Measurements from ENCODE around the gene CHRNA4. TPM values are rescaled to one million over a fixed set of nuclear protein-coding genes. Genes with fewer than 3 reads are reported as not detected.

The CHRNA4 gene
- total and polyA plus RNA-seq, 2 of the 13 experiments (the other 11 are each of a cell fraction or from before 2014, with no cell fraction given): not detected

DNA sequence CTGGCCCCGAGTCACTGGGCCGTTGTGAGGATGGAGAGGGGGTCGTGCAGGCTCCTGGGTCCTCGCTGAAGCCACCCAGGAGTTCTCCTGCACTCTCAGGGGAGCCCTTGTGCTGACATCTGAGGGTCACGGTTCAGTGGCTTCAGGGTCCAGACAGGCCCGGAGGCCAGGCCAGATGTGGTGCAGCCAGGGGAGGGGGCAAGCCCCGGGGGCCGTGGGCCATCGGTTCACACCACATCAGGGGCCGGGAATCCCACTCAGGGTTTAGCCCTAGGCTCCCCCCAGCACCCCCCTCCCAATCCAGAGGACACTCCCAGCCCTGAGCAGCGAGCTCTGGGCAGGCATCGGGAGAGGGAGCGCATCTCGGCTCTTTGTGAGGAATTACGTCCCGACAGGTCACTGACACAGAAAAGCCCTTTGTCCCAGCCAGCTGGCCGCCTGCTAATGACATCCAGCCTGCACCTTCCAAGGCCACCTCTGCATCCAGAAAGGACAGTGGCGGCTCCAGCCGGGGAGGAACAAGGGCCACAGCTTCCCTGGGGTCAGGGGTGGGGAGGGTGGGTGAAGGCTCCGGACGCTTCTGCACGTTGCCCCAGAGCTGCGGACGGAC is 6.4 kb upstream of the CHRNA4 start (continued):
- TF ChIP-seq MEIS1 (CRISPR knock-in tag; IDR thresholded peaks at IDR 0.05; ENCODE audit: borderline replicate concordance): peak; percentile 53; the same call in 1 of the 2 replicates
- TF ChIP-seq, protein P1, sequence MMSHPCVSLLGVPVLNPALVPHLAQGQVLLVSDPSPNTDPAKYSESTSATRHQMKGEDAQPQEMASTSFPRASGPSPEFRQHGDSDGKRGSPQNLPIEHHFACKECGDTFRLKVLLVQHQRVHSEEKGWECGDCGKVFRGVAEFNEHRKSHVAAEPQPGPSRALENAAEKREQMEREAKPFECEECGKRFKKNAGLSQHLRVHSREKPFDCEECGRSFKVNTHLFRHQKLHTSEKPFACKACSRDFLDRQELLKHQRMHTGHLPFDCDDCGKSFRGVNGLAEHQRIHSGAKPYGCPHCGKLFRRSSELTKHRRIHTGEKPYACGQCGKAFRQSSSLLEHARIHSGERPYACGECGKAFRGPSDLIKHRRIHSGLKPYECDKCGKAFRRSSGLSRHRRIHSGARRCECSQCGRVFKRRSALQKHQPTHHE (CRISPR knock-in tag; IDR thresholded peaks at IDR 0.05; ENCODE audit: borderline replicate concordance): peak; percentile 69; the same call in 1 of the 2 replicates
- TF ChIP-seq, protein P2, sequence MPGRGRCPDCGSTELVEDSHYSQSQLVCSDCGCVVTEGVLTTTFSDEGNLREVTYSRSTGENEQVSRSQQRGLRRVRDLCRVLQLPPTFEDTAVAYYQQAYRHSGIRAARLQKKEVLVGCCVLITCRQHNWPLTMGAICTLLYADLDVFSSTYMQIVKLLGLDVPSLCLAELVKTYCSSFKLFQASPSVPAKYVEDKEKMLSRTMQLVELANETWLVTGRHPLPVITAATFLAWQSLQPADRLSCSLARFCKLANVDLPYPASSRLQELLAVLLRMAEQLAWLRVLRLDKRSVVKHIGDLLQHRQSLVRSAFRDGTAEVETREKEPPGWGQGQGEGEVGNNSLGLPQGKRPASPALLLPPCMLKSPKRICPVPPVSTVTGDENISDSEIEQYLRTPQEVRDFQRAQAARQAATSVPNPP (CRISPR knock-in tag; IDR thresholded peaks at IDR 0.05): no peak
- TF ChIP-seq SNAPC2 (CRISPR knock-in tag; IDR thresholded peaks at IDR 0.05): 0 out of 2 replicates have a peak, but pooled peaks have one; percentile 28
- no peak for TF ChIP-seq ZNF430 (CRISPR knock-in tag; IDR thresholded peaks at IDR 0.05)
- TF ChIP-seq, protein P3, sequence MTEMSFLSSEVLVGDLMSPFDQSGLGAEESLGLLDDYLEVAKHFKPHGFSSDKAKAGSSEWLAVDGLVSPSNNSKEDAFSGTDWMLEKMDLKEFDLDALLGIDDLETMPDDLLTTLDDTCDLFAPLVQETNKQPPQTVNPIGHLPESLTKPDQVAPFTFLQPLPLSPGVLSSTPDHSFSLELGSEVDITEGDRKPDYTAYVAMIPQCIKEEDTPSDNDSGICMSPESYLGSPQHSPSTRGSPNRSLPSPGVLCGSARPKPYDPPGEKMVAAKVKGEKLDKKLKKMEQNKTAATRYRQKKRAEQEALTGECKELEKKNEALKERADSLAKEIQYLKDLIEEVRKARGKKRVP (CRISPR knock-in tag; IDR thresholded peaks at IDR 0.05): no peak
- TF ChIP-seq MED13 (CRISPR knock-in tag; IDR thresholded peaks at IDR 0.05): no peak
- no peak for TF ChIP-seq CHD4 (IDR thresholded peaks at IDR 0.05; ENCODE audit: borderline replicate concordance, low read length)
- no peak for TF ChIP-seq KDM4B (CRISPR knock-in tag; IDR thresholded peaks at IDR 0.05)
- TF ChIP-seq CCAR2 (optimal IDR thresholded peaks at IDR 0.05; ENCODE audit: low read depth, low read length): no peak
- no peak for TF ChIP-seq JUNB (CRISPR knock-in tag; IDR thresholded peaks at IDR 0.05; ENCODE audit: borderline replicate concordance)
- TF ChIP-seq, protein P4, sequence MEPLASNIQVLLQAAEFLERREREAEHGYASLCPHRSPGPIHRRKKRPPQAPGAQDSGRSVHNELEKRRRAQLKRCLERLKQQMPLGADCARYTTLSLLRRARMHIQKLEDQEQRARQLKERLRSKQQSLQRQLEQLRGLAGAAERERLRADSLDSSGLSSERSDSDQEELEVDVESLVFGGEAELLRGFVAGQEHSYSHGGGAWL (CRISPR knock-in tag; IDR thresholded peaks at IDR 0.05): no peak
- no peak for TF ChIP-seq ZNF501 (CRISPR knock-in tag; IDR thresholded peaks at IDR 0.05)
- no peak for TF ChIP-seq MAFK (conservative IDR thresholded peaks at IDR 0.05 in 1 of 2, IDR thresholded peaks at IDR 0.05 in 1 of 2; ENCODE audit: low read length in 2 of 2)
- TF ChIP-seq SP140L (CRISPR knock-in tag; IDR thresholded peaks at IDR 0.05; ENCODE audit: borderline replicate concordance): no peak
- TF ChIP-seq XRCC5 (optimal IDR thresholded peaks at IDR 0.05; ENCODE audit: low read length): no peak
- TF ChIP-seq ZNF546 (CRISPR knock-in tag; conservative IDR thresholded peaks at IDR 0.05): no peak
- TF ChIP-seq LCORL (IDR thresholded peaks at IDR 0.05): no peak
- 0 out of 2 replicates have a peak, but pooled peaks have one; percentile 35 for TF ChIP-seq LCORL (CRISPR knock-in tag; IDR thresholded peaks at IDR 0.05)
- no peak for TF ChIP-seq KLF13 (CRISPR knock-in tag; IDR thresholded peaks at IDR 0.05)
- TF ChIP-seq HOXA3 (CRISPR knock-in tag; IDR thresholded peaks at IDR 0.05): peak; percentile 53
- TF ChIP-seq ZC3H13 (CRISPR knock-in tag; IDR thresholded peaks at IDR 0.05): no peak
- no peak for TF ChIP-seq HMG20B (CRISPR knock-in tag; conservative IDR thresholded peaks at IDR 0.05)
- TF ChIP-seq ZNF446 (CRISPR knock-in tag; IDR thresholded peaks at IDR 0.05): no peak
- no peak for TF ChIP-seq ZNF124 (CRISPR knock-in tag; IDR thresholded peaks at IDR 0.05)
- TF ChIP-seq THYN1 (CRISPR knock-in tag; IDR thresholded peaks at IDR 0.05; ENCODE audit: borderline replicate concordance, low read depth): no peak
- TF ChIP-seq, protein P5, sequence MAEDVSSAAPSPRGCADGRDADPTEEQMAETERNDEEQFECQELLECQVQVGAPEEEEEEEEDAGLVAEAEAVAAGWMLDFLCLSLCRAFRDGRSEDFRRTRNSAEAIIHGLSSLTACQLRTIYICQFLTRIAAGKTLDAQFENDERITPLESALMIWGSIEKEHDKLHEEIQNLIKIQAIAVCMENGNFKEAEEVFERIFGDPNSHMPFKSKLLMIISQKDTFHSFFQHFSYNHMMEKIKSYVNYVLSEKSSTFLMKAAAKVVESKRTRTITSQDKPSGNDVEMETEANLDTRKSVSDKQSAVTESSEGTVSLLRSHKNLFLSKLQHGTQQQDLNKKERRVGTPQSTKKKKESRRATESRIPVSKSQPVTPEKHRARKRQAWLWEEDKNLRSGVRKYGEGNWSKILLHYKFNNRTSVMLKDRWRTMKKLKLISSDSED (CRISPR knock-in tag; IDR thresholded peaks at IDR 0.05): no peak
- TF ChIP-seq ZNF234 (CRISPR knock-in tag; conservative IDR thresholded peaks at IDR 0.05): no peak
